GM11168 (cell line): ENCODE measurements around the gene RABL6.

Source experiments
- in situ Hi-C: fragments of 300-500 bp; cut with MboI; formaldehyde crosslinking; loops from one replicate; pipeline ENCODE4 v1.12.0; 2022; ENCODE audit warnings: low sequenced_read_pairs; ENCODE audit not compliant: unreplicated experiment

Gene RABL6

DNA sequence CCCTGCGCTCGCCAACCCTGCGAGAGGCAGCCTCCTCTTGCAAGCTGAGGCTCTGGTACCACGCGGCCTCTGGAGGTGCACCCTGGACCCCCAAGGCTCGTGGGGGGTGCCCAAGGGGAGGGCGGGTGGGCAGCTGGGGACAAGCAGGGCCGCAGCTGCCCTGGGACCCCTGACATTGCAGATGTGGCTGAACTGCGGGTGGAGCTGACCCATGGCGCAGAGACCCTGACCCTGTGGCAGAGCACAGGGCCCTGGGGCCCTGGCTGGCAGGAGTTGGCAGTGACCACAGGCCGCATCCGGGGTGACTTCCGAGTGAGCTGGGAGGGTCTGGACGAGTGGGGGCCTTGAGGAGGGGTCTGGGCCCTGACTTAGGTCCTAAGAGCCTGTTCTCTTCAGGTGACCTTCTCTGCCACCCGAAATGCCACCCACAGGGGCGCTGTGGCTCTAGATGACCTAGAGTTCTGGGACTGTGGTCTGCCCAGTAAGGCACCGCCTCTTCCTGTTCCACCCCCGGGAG, 45.9 kb downstream of the RABL6 start:
- in situ Hi-C loops, result no loop called here

DNA sequence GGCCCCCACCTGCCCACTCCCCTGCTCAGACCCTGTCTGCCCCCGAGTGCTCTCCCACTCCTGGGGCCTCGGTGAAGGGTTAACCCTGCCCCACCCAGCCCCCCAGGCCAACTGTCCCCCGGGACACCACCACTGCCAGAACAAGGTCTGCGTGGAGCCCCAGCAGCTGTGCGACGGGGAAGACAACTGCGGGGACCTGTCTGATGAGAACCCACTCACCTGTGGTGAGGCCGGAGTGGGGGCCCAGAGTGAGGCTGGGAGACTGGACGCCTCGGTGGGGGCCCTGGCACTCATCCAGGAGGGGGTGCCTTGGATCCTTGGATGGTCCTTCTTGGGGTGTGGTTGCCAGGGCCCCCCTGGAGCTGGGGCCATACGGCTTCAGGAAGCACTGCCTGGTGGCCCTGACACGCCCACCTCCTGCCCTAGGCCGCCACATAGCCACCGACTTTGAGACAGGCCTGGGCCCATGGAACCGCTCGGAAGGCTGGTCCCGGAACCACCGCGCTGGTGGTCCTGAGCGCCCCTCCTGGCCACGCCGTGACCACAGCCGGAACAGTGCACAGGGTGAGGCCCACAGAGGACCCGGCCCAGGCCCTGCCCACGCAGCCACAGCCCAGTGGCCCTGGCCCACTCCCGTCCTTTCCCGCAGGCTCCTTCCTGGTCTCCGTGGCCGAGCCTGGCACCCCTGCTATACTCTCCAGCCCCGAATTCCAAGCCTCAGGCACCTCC, 46.5 kb downstream of the RABL6 start:
- in situ Hi-C loops, result no loop called here

- in situ Hi-C loops, result no loop called here
Measured at GRCh38 chr9:136854842-136855460, 47.2 kb downstream of the RABL6 start.

- in situ Hi-C loops, result no loop called here
Measured at GRCh38 chr9:136855461-136856078, 47.8 kb downstream of the RABL6 start.

DNA sequence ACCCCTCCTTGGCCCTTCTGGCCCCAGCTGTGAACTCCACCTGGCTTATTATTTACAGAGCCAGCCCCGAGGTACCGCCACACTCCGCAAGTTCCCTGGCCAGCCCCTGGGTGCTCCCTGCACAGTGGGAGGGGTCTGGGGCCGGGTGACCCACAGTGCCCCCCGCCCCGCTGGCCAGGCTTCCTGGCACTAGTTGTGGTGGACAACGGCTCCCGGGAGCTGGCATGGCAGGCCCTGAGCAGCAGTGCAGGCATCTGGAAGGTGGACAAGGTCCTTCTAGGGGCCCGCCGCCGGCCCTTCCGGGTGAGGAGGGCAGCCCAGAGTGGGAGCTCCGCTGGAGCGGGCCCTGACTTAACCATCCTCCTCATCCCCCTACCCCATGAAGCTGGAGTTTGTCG, 48.3 kb downstream of the RABL6 start:
- in situ Hi-C loops, result no loop called here

- in situ Hi-C loops, result no loop called here
Measured at GRCh38 chr9:136856541-136857141, 48.9 kb downstream of the RABL6 start.

GRCh38 chr9:136857166-136857565, 49.4 kb downstream of the RABL6 start:
- in situ Hi-C loops, result no loop called here

GRCh38 chr9:136857581-136858412, 50.0 kb downstream of the RABL6 start:
- in situ Hi-C loops, result no loop called here

DNA sequence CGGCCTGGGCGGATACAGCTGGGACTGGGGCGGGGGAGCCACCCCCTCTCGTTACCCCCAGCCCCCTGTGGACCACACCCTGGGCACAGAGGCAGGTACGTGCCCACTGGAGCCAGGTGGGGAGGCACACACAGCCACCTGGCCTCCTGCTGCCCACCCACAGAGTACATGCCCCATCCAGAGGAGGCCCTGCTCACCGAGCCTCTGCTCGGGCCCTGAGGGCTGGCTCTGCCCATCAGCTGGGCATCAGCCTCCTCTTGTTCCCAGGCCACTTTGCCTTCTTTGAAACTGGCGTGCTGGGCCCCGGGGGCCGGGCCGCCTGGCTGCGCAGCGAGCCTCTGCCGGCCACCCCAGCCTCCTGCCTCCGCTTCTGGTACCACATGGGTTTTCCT, 50.7 kb downstream of the RABL6 start:
- in situ Hi-C loops, result no loop called here

DNA sequence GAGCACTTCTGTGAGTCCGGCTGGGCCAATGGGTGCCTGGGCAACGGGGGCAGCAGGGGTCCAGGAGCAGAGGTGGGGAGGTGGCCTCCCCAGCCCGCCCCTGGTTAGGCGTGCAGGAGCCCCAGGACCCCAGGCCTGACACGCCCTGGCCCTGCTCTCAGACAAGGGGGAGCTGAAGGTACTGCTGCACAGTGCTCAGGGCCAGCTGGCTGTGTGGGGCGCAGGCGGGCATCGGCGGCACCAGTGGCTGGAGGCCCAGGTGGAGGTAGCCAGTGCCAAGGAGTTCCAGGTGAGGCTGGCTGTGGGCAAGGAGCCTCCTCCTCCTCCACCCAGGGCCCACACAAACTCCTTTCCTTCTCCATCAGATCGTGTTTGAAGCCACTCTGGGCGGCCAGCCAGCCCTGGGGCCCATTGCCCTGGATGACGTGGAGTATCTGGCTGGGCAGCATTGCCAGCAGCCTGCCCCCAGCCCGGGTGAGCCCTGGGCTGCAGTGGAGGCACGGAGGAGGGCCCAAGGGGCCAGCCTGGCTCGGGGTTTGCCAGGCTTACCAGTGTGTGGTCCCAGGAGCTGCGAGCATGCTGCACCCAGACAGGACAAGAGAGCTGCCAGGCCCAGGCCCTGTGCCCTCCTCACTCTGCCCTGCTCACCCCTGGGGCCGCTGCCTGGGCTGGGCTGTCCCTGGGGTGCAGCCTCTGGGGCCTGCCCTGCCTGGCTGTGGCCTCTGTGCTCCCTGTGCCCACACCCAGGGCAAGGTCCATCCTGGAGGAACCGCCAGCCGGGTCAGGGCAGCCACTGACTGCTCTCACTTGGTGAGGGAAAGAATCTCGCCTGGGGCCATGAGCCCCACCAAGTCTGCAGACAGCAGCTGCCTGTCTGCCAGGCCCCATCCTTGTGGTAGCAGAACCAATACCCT, 51.4 kb downstream of the RABL6 start:
- in situ Hi-C loops, result no loop called here

- in situ Hi-C loops, result loop anchor here (10.0 kb wide), 1 partner anchor 74 kb away; no protein-coding TSS in a partner anchor
Measured at GRCh38 chr9:136860529-136860928, 52.8 kb downstream of the RABL6 start.

GRCh38 chr9:136860933-136861873, 53.5 kb downstream of the RABL6 start:
- in situ Hi-C loops, result loop anchor here (10.0 kb wide), 1 partner anchor 74 kb away; no protein-coding TSS in a partner anchor

DNA sequence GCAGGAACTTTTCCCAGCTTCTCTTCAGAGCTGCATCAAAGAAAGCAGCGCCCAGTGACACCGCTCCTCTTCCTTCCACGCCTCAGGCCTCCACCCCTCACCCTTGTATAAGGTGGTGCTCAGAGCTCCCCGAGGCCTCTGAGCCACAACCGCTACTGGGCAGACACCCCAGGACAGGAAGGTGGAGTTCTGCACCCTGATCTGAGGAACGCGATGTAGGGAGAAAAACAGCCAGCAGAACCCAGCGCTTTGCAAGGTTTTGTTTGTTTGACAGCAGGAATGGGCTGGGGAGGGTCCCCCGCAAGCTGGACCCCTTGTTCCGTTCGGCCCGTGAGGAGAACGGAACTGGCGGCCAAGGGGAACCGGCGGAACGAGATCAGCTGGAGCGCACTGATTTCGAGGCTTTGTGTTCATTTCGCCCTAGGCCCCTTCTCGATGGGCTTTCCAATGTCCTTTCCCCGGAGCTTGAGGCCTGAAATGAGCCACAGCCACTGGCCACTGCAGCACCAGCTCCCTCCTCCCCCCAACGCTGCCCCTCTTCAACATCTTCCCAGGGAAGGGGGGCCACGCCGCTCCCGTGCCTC, 54.2 kb downstream of the RABL6 start:
- in situ Hi-C loops, result loop anchor here (10.0 kb wide), 1 partner anchor 73 kb away; no protein-coding TSS in a partner anchor

GRCh38 chr9:136862849-136863622, 55.3 kb downstream of the RABL6 start:
- in situ Hi-C loops, result loop anchor here (10.0 kb wide), 1 partner anchor 72 kb away; no protein-coding TSS in a partner anchor

GRCh38 chr9:136863623-136864273, 56.0 kb downstream of the RABL6 start:
- in situ Hi-C loops, result loop anchor here (10.0 kb wide), 1 partner anchor 71 kb away; no protein-coding TSS in a partner anchor
